ENCODE data around the gene UTF1.

Gene UTF1

GRCh38 chr10:133194151-133194550 lies 35.9 kb upstream of the UTF1 start:
- TF ChIP-seq CTCF (IDR thresholded peaks at IDR 0.05; ENCODE audit: low read depth, low read length, poor library complexity, severe bottlenecking) = no peak
- TF ChIP-seq EZH2phosphoT487 (IDR thresholded peaks at IDR 0.05; ENCODE audit: borderline replicate concordance, low read length) = no peak
- H3K36me3 ChIP-seq (ENCODE audit: control insufficient read depth, low read length) = no peaks in the 10 kb centered on the region
- no peaks in the 10 kb centered on the region for H4K20me1 ChIP-seq (ENCODE audit: control insufficient read depth, insufficient read depth, low read depth, low read length)

GRCh38 chr10:133195096-133195495 lies 34.9 kb upstream of the UTF1 start:
- no peaks in the 10 kb centered on the region for H3K4me1 ChIP-seq (ENCODE audit: control insufficient read depth, low read length)
- no peaks in the 10 kb centered on the region for H3K9me2 ChIP-seq (replicated peaks; ENCODE audit: control insufficient read depth, low read length)
- H3F3A ChIP-seq (ENCODE audit: control insufficient read depth, insufficient read depth) = no peaks in the 10 kb centered on the region
- H3K4me2 ChIP-seq (ENCODE audit: low read length) = no peak overlapping the region
- H3K27me3 ChIP-seq (ENCODE audit: control insufficient read depth, low read length) = no peaks in the 10 kb centered on the region
- TF ChIP-seq CTCF (IDR thresholded peaks at IDR 0.05; ENCODE audit: low read depth, low read length, poor library complexity, severe bottlenecking) (no peak), EZH2phosphoT487 (IDR thresholded peaks at IDR 0.05; ENCODE audit: borderline replicate concordance, low read length) (no peak)
- H4K20me1 ChIP-seq (ENCODE audit: control insufficient read depth, insufficient read depth, low read depth, low read length) = no peaks in the 10 kb centered on the region
- no peaks in the 10 kb centered on the region for H3K36me3 ChIP-seq (ENCODE audit: control insufficient read depth, low read length)
- H3K9me3 ChIP-seq (ENCODE audit: control insufficient read depth, insufficient read depth, low read length) = peaks cover 5% of the 10 kb centered on the region; the same call in 1 of the 2 replicates
- H3K4me3 ChIP-seq (ENCODE audit: low read length) = no peak overlapping the region
- no peak overlapping the region for H3K27ac ChIP-seq (ENCODE audit: low read depth, low read length)
- H3K79me2 ChIP-seq (ENCODE audit: control insufficient read depth, low read length) = no peaks in the 10 kb centered on the region

More at GRCh38 chr10:133194151-133194550, 35.9 kb upstream of the UTF1 start:
- Histone ChIP-seq H3K27ac (ENCODE audit: low read depth, low read length) (no peak overlapping the region), H3K79me2 (ENCODE audit: control insufficient read depth, low read length) (no peaks in the 10 kb centered on the region), H3K4me2 (ENCODE audit: low read length) (no peak overlapping the region), H3K4me1 (ENCODE audit: control insufficient read depth, low read length) (no peaks in the 10 kb centered on the region), H3K4me3 (ENCODE audit: low read length) (no peak overlapping the region), H3K9me2 (replicated peaks; ENCODE audit: control insufficient read depth, low read length) (no peaks in the 10 kb centered on the region), H3F3A (ENCODE audit: control insufficient read depth, insufficient read depth) (no peaks in the 10 kb centered on the region), H3K9me3 (ENCODE audit: control insufficient read depth, insufficient read depth, low read length) (peaks cover 2% of the 10 kb centered on the region; the same call in 1 of the 2 replicates), H3K27me3 (ENCODE audit: control insufficient read depth, low read length) (no peaks in the 10 kb centered on the region)

DNA sequence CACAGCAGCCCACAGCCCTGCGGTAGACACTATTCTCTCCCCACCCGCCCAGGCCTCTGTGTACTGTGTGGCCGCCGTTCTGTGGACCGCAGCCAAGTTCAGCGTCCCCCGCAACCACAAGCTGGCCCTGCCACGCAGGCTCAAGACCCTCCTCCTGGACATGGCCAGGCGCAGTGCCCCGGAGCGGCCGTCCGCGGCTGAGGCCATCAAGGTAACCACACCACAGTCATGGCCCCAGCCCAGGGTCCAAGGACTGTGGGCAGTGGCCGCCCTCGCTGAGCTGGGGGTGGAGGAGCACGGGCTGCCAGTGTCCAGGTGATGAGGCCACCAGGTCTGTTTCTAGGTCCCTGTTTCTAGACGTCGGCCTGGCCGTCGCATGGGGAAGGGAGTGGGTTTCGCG lies 34.4 kb upstream of the UTF1 start:
- Histone ChIP-seq H3K9me3 (ENCODE audit: control insufficient read depth, insufficient read depth, low read length) (peaks cover 6% of the 10 kb centered on the region; the same call in 1 of the 2 replicates), H3F3A (ENCODE audit: control insufficient read depth, insufficient read depth) (no peaks in the 10 kb centered on the region), H3K4me3 (ENCODE audit: low read length) (no peak overlapping the region), H3K9me2 (replicated peaks; ENCODE audit: control insufficient read depth, low read length) (no peaks in the 10 kb centered on the region), H3K36me3 (ENCODE audit: control insufficient read depth, low read length) (no peaks in the 10 kb centered on the region), H3K27ac (ENCODE audit: low read depth, low read length) (no peak overlapping the region), H3K79me2 (ENCODE audit: control insufficient read depth, low read length) (no peaks in the 10 kb centered on the region), H3K4me1 (ENCODE audit: control insufficient read depth, low read length) (no peaks in the 10 kb centered on the region), H4K20me1 (ENCODE audit: control insufficient read depth, insufficient read depth, low read depth, low read length) (no peaks in the 10 kb centered on the region), H3K27me3 (ENCODE audit: control insufficient read depth, low read length) (no peaks in the 10 kb centered on the region), H3K4me2 (ENCODE audit: low read length) (no peak overlapping the region)
- TF ChIP-seq CTCF (IDR thresholded peaks at IDR 0.05; ENCODE audit: low read depth, low read length, poor library complexity, severe bottlenecking) = no peak
- no peak for TF ChIP-seq EZH2phosphoT487 (IDR thresholded peaks at IDR 0.05; ENCODE audit: borderline replicate concordance, low read length)

Measured in DOHH2 (cell line).